Suprapubic skin (tissue), 4 donors: ENCODE data around the gene NEK10.

Experiments used
- CTCF ChIP-seq, 2 donors: fragments of 200-600 bp in 1 of 2; fragments of 450-650 bp in 1 of 2; sonication (generic) in 1 of 2; IDR thresholded peaks; one replicate each; pipeline ENCODE4 v1.5.1; 2016 to 2019; ENCODE audit warnings: antibody characterized with exemption in 2 of 2, mild to moderate bottlenecking in 1 of 2, moderate library complexity in 1 of 2
- POLR2A ChIP-seq, 2 donors: fragments of 450-650 bp; IDR thresholded peaks; one replicate each; pipeline ENCODE4 v1.6.1; 2017; ENCODE audit warnings: antibody characterized with exemption in 2 of 2, mild to moderate bottlenecking in 2 of 2, moderate library complexity in 2 of 2
- POLR2AphosphoS5 ChIP-seq, 3 donors: sonication (generic); formaldehyde crosslinking; IDR thresholded peaks; one replicate each; pipeline ENCODE4 v1.6.1; 2017; ENCODE audit warnings: antibody characterized with exemption in 3 of 3

DNA sequence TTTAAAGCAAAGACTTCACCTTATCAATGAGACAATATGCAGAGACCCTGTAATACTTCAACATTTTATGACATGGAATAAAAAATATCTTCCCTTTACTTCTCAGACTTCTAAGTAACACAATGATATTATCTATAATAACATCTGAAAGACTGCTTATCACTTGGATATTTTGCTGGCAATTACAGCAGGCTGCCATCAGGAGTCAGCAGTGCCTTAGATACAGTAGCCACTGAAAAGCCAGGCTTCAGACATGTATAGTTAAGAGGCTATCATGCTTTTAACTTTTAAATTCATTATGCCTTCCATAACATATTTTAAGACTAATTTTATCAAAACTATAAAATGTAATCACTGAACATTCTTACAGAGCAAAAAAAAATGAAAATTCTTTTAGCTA lies 227.5 kb downstream of the NEK10 start:
- TF ChIP-seq CTCF (IDR thresholded peaks at IDR 0.05), result no peak
- TF ChIP-seq POLR2AphosphoS5 (IDR thresholded peaks at IDR 0.05), result no peak
- no peak for TF ChIP-seq POLR2A (IDR thresholded peaks at IDR 0.05)
